H54 (cell line): ENCODE data around the gene ECI1.
A peak's percentile ranks its signal among the peaks of the same experiment; 100 is the strongest.

Experiments
- DNase-seq: peaks from one replicate; pipeline ENCODE4 v3.0.0; 2011; ENCODE audit warnings: low spot score, mixed read lengths; ENCODE audit not compliant: insufficient read length
- FAIRE-seq: peaks from 3 replicates; lab custom pipeline; 2011; peaks lifted over from hg19 to GRCh38; lab: Jason Lieb, UNC
- POLR2A ChIP-seq: IDR thresholded peaks from 2 replicates; pipeline ENCODE4 v1.6.1; 2011; ENCODE audit warnings: low read depth, mild to moderate bottlenecking, low read length

The ECI1 gene, protein sequence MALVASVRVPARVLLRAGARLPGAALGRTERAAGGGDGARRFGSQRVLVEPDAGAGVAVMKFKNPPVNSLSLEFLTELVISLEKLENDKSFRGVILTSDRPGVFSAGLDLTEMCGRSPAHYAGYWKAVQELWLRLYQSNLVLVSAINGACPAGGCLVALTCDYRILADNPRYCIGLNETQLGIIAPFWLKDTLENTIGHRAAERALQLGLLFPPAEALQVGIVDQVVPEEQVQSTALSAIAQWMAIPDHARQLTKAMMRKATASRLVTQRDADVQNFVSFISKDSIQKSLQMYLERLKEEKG

DNA sequence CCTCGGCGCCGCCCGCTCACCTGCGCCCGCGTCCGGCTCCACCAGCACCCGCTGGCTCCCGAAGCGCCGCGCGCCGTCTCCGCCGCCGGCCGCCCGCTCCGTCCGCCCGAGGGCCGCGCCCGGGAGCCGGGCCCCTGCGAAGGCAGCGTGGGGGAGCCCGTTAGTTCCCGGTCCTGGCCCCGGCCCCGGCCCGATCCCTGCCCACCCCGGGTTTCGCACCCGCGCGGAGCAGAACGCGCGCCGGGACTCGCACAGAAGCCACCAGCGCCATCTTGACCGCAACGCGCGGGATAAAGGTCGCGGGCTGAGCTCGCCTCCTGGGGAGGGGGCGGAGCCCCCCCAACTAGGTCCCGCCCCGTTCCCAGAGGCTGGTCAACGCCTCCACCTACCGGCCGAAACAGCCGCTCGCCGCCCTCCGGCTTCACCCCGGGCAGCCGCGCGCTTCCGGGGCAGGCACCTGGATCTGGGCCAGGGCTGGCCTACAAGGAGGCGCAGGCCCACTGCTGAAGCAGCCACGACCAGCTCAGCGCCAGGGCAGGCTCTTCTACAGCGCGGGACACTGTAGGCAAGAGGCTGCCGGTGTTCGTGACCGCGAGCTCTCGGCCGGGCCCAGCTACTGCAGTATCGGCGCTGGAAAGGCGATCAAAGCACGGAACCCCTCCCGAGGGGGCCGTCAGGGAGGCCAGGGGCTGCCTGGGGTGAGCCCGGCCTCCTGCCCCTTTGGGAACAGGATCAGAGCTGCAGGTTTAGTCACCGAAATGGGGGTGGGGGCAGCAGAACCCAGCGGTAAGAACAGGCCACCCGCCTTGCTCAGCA lies at the start of gene ECI1:
TSS of gene ECI1 (minus strand) at position 292 of the 816 bp plus-strand sequence. CDS start at position 271, 21 bp downstream.
- FAIRE-seq (peak; percentile 20), DNase-seq (peak; percentile 97)
- TF ChIP-seq POLR2A = peak; percentile 63

DNA sequence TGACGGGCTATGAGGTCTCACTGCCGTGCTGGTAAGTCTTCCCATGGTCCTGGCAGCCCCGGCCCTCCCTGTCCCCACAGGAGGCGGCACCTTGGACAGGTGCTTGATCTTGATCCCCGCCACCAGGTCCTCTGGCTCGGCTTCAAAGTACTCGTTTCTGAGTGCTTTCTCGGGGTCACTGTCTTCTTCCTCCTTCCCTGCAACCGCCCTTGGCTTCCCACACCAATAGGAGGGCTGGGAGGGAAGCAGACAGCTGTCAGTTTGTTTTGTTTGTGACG lies 48.5 kb upstream of the ECI1 start:
- no peak for DNase-seq
- no peak for TF ChIP-seq POLR2A
- FAIRE-seq = no peak

DNA sequence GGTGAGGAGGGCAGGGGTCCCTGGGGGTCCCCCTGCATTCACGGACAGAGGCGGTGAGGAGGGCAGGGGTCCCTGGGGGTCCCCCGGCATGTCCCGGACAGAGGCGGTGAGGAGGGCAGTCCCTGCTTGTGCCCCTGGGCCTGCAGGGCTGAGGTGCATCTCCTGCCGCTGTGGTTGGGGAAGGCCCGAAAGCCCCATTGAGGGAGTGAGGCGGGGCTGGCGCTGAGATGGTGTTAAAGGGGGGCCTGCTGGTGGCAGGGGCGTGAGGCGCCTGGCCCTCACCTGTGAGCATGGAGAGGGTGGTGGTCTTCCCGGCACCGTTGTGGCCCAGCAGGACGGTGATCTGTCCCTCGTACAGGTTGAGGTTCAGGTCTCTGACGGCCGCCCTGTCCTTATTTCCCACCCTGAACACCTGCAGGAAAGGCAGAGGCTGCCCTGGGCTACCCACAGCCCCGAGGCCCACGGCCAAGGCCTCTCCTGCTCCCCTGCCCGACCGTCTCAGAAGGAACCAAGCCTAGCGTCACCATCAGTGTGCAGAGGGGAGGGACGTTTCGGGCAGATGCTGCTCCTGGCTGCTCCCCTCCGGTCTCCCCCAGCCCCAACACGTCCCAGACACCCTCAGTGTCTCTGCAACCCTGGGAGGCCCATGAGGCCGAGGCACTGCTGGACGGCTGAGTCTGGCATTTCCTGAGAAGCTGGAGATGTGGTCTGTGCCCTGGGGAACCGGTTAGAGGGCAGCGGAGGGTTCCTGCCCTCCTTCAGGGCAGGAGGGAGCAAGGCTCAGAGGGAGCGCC lies 47.9 kb upstream of the ECI1 start:
- FAIRE-seq (no peak), DNase-seq (no peak)
- no peak for TF ChIP-seq POLR2A

DNA sequence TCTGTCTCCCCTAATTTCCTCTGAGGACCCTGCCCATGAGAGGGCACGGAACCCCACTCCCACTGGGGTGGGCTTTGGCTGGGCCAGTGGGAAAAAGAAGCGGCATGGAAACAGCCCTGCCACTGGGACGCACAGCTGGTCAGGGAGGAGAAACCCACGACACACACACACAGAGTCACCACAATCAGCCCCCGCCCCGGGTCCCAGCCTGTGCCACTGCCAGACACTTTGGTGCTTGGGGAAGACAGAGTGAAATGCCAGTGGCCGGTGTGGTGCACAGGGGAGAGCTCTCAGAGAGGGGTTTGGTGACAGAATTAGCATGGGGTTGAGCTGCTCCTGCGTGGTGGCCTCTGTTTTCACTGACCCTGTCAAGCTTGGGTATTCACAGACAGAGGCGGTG lies 47.2 kb upstream of the ECI1 start:
- FAIRE-seq (no peak), DNase-seq (no peak)
- TF ChIP-seq POLR2A = no peak

DNA sequence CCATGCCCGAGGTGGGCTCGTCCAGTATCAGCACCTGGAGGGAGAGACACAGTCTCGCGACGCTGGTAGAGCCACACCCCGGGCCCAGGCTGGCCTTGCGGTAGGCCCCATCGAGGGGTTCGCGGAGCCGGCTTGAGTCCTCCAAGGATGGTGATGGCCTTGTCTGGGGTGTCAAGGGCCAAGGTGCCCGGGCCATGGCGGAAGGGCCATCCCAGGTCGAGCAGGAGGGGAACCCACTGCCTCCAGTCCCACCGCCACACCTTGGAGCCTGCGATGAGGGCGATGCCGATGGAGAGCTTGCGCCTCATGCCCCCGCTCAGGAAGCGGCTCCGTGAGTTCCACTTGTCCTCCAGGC lies 46.1 kb upstream of the ECI1 start:
- FAIRE-seq = no peak
- DNase-seq = no peak
- TF ChIP-seq POLR2A = no peak

DNA sequence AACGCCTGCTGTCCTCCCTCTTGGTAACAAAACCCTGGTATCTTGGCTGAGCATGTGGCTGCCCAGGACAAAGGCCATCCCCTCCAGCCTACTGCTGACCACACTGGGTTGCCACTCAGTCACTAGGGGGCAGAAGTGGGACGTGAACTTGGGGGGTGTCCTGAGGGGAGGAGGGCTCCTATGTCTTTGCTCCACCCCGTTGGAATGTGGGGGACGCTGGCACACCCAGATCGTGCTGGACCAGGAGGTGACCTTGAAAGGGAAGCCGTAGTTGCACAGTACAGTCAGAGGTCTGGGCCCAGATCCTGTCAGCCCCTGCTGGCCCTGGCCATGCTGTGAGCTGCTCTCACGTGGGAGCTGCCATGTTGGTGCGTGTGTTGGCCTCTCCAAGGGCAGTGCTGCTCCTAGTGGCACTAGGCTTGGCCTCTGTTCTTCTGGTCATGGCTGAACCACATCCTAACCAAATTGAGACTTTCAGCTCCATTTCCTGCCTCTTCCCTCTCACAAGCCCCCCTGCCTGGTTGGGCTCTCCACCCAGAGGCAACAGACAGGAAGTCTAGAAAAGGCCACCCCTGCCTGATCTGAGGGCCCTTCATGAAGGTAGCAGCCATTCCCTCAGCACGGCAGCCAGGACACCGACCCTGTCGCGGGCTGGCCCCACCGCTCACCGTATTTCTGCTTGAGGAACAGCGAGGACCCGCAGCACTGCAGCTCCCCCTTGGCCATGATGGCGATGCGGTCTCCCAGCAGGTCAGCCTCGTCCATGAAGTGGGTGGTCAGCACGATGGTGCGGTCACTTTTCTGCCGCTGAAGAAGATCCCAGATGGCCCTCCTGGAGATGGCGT lies 45.5 kb upstream of the ECI1 start:
- FAIRE-seq (no peak), DNase-seq (peak; percentile 43)
- no peak for TF ChIP-seq POLR2A

DNA sequence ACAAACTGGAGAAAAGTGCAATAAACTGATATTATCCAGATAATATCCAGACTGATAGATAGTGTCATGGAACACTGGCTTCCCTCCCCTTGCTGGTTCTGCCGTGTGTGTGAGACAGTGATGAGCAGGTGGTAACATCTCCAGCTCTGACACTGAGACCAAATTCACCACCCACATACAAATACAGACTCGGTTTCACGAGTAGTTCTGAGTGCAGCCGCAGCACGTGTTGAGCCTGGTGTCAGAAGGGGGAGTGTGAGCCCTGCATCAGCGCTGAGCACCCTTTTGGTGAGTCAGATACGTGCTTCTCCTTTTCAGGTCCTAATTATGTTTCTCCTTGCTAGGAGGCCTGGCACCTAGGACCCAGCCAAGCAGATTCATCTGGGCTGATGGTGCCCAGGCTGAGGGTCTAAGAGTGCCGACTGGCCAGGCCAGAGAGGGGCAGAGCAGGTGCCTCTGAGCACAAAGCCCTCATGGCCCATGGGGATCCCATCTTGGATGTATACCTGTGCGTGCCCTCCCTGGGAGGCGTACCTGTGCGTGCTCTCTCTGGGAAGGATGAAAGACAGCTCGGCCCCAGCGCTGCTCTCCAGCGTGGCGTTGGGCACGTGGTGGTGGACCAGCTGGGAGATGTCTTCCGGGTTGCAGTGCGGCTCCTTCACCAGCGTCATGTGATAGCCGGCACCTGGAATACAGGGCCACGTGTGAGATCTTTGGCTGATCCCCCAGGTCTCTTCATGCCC lies 43.8 kb upstream of the ECI1 start:
- DNase-seq = no peak
- no peak for FAIRE-seq
- no peak for TF ChIP-seq POLR2A

DNA sequence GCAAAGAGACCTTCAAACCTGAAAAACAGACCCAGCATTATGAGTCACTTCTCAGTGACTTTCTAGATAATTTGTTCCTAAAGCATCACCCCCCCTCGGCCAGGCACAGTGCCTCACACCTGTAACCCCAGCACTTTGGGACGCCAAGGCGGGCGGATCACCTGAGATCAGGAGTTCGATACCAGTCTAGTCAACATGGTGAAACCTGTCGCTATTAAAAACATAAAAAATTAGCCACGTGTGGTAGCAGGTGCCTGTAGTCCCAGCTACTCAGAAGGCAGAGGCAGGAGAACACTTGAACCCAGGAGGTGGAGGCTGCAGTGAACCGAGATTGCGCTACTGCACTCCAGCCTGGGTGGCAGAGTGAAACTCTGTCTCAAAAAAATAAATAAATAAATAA lies 40.8 kb upstream of the ECI1 start:
- DNase-seq (no peak), FAIRE-seq (no peak)
- no peak for TF ChIP-seq POLR2A

DNA sequence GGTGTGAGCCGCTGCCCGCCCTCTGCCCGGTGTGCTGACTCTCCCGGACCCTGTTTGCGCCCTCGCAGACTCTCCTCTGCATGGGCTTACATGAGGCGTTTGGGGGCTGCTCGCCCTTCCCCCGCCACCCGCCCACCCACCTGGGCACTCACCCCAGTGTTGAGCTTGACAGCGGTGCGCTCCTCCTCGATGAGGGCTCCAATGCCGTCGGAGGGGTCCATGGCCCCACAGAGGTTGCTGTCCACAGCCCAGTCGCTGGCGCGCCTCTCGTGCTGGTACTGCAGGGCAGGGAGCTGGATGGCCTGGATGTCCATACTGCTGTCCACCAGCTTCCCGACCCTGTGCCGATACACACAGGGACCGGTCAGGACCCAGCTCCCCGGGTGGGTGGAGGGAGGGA lies 37.9 kb upstream of the ECI1 start:
- no peak for TF ChIP-seq POLR2A
- no peak for FAIRE-seq
- no peak for DNase-seq

DNA sequence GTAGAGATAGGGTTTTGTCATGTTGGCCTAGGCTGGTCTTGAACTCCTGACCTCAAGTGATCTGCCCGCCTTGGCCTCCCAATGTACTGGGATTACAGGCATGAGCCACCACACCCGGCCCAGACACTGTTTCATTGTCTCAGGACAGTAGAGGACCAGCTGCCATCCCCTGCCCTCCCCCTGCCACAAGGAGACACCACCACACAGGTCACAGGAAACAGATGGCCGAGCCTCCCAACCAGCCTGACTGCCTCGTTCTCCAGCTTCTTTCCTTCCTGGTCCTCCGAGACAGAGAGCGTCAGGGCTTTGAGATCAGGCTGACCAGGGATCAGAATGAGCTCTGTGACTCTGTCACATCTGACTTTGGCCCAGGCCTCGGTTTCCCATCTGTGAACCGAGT lies 37.3 kb upstream of the ECI1 start:
- no peak for TF ChIP-seq POLR2A
- no peak for FAIRE-seq
- DNase-seq = no peak

DNA sequence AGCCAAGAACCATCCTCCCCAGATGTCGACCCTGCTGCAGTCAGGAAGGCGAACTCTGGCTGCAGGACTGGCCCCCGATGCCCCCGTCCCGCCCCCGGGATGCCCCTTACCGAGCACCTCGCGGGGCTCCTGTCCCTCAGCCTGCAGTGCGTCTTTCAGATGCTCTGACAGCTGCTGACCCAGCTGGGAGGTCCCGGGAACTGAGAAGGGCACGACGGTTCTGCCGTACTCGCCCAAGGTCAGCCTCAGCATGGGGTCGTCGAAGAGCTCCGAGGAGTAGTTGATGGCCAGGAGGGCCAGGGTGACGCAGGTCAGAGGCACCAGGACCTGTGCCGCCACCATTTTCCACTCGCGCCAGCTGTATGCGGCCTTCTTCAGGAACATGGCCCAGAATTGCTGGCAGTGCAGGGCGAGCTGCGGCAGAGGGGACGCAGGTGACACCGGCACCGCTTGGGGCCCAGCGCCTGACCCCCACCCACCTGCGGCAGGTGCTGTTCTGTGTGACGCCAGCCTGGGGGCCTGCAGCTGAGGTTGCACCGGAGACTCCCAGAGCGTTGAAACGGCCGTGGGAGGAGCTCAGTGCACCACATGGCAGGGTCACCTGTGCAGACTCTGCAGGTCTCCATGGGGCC lies 36.6 kb upstream of the ECI1 start:
- no peak for DNase-seq
- no peak for FAIRE-seq
- TF ChIP-seq POLR2A = no peak

DNA sequence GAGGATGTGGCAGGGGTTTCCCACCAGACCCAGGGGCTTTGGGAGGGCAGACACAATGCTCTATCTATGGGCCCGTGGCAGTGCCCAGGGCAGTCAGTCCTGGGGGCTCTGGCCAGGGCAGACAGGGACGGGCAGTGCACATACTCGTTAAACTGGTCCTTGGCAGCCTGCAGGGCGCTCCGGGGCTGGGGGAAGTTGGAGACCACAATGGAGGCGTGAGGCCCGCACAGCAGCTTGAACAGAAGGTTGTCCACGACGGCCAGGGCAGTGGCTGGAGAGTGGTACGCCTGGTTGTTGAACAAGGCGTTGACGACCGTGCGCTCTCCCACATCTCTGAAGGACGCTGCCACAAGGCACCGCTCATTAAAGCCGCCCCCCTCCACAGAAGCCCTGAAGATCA lies 35.2 kb upstream of the ECI1 start:
- TF ChIP-seq POLR2A = no peak
- DNase-seq = no peak
- no peak for FAIRE-seq
